ENCODE results near the gene GBP4.

Gene GBP4

DNA sequence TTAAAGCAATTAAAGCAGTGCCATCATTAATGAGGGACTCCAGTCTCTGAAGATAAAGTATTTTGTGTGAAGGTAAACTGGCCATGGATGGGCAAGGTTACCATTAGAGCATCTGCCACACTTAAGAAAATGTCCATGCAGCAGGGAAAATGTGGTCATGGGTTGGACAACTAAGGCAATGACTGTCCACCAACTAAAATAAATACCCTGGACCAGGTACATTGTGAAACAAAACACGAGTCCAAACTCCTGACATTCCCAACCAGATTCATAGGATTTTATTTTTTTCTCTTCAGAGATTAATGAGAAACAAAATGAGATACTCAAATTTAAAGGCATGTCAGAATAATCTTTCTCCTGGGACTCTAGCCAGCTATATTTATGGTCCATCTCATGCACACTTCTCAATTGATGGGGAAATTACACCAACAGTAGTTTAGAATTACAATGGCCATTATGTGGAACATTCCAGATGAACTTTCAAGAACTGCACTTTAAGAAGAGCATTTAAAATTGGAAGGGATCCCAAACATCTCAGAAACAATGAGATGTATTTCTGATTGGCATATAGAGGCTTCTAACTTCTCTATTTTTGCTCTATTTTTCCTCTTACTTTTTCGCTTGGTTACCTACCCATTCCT lies 31.0 kb downstream of the GBP4 start:
- no peak for TF ChIP-seq CTCF (IDR thresholded peaks at IDR 0.05)

GRCh38 chr1:89166705-89167104 lies 32.0 kb downstream of the GBP4 start:
- no peak for TF ChIP-seq CTCF (IDR thresholded peaks at IDR 0.05)

GRCh38 chr1:89165811-89166210 lies 32.9 kb downstream of the GBP4 start:
- TF ChIP-seq CTCF (IDR thresholded peaks at IDR 0.05), result no peak

GRCh38 chr1:89151047-89151446 lies 47.7 kb downstream of the GBP4 start:
- TF ChIP-seq CTCF (IDR thresholded peaks at IDR 0.05), result no peak

GRCh38 chr1:89149976-89150375 lies 48.8 kb downstream of the GBP4 start:
- TF ChIP-seq CTCF (IDR thresholded peaks at IDR 0.05), result no peak

DNA sequence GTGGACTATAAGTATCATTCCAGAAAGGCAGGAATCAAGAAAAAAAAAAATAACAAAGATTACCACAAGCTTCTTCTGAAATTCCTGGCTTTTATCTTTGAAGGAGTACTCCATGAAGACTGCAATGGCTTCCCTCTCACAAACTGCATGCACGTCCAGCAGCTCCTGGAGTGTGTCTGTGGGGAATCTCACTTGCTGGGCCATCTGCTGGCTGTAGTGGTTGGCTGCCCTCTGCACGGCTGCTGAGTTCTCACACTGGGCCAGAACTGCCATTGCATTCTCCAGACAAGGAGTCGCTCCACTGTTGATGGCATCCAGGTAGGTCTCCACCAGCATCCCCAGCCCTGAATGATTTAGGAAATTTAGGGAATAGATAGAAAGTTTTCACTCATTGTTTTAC lies 49.5 kb downstream of the GBP4 start:
- no peak for TF ChIP-seq CTCF (IDR thresholded peaks at IDR 0.05)

DNA sequence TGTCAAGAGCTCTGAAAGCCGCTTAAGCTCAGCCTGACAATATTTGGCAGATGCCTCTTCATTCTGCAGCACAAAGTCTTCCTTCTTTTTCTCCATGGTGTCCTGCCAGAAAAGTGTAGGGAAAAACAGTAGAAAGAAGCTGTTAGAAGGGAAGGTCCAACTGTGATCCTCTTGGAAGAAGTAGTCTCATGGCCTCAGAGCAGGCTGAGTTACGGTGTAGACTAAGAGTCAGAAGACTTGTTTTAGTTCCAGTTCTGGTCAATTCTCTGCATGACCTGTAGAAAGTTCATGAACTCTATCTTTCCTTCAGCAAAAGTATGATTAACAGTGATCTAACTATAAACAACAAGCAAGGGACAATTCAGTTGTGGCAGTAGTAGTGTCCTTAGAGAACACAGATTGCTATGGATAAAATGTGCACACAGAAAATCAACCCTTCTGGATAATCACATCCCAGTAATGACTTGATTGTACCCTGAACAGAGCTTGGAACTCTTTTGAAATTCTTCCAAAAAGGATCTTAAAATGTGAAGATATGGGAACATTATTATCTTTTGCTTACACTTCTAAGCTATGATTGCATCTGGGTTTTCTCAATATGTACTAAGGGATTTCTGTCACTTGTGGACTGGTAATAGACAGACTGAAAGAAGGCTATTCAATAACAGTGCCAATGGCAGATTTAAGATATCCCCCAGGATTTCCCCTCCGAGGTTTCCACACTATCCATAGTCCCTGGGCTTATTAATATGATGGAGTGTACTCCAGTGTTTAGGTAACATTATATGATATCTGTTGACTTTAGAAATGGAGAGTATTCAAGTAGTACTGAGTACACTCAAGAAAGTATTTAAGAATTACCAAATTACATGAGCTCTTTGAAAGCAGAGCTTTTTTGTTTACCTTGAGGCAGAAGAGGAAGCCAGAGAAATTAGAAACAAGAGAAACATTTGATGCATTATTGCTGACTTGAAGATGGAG lies 50.8 kb downstream of the GBP4 start:
- no peak for TF ChIP-seq CTCF (IDR thresholded peaks at IDR 0.05)
